DOHH2 (cell line): ENCODE measurements around the gene C1QTNF1.

Experiments
- CTCF ChIP-seq: fragments of 200-600 bp; sonication (generic); IDR thresholded peaks from one replicate; pipeline ENCODE4 v1.5.1; 2014; ENCODE audit warnings: antibody characterized with exemption, mild to moderate bottlenecking, low read depth, low read length; ENCODE audit not compliant: poor library complexity, severe bottlenecking
- EZH2phosphoT487 ChIP-seq: fragments of 200-600 bp; sonication (generic); IDR thresholded peaks from 2 replicates; pipeline ENCODE4 v1.6.1; 2017; ENCODE audit warnings: borderline replicate concordance, mild to moderate bottlenecking, antibody characterized with exemption, low read length, moderate library complexity, mixed read lengths

DNA sequence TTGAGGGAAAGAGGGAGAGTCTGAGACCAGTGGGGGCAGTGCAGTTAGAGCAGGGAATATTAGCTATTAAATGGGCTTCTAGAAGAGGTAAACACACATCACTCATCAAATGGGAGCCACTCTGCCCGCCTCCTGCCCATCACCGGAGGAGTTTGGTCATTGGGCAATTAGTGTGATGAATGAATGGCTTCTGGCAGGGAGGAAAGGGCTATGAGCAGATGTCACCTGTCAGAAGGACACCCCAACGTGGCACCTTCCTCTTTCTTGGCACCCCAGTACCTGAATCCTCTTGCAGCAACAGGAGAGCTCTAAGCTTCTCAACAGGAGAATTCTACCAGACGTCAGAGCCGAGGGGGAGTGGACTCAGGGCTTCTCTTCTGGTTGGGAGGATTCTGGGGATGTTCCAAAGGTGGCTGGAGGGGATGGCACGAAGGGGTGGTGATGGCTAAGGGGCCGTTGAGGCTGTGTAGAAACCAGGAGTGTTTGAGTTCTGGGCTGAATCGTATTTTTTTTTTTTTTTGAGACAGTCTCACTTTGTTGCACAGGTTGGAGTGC lies 11.0 kb downstream of the C1QTNF1 start:
- TF ChIP-seq CTCF (no peak), EZH2phosphoT487 (no peak)
